Measurements from ENCODE around the gene SRSF12. TPM values are rescaled to one million over a fixed set of nuclear protein-coding genes. Genes with fewer than 3 reads are reported as not detected.
"Not testable (repeated sequence)": the region's sequence is repeated elsewhere in the genome, so short reads cannot be mapped to it uniquely, and the experiment has no call there.

SRSF12 gene
- total RNA-seq, 1 donor from 2014 or later = 1.5 TPM

DNA sequence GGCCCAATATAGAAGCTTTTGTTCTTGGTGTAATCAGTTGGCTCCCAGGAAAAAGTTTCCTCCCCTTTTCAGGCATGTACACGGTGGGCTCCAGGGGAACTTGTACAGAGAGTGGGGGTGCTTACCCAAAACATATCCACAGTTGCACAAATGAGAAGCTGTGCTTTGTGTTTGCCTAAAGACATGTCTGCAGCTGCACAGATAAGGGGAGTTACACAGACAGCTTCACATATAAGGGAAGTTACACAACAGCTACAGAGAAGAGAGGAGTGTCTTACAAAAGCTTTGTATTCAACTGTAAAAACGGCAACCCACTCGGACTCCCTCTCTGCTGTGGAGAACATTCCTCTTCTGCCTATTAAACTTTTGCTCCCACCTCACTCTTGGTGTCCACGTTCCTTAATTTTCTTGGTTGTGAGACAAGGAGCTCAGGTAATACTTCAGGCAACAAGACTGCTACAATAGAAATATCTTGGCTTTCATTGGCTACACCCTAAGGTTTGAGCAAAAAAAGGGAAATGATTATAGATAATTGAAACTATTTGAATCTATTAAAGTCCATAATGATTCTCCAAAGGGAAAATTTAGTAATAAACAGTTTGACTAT is 44.8 kb downstream of the SRSF12 start:
- no peak for DNase-seq (ENCODE audit: low spot score)

GRCh38 chr6:89071036-89071435 is 46.8 kb downstream of the SRSF12 start:
- DNase-seq (ENCODE audit: low spot score) = no peak

GRCh38 chr6:89069536-89070163 is 48.2 kb downstream of the SRSF12 start:
- DNase-seq (ENCODE audit: low spot score) = no peak

DNA sequence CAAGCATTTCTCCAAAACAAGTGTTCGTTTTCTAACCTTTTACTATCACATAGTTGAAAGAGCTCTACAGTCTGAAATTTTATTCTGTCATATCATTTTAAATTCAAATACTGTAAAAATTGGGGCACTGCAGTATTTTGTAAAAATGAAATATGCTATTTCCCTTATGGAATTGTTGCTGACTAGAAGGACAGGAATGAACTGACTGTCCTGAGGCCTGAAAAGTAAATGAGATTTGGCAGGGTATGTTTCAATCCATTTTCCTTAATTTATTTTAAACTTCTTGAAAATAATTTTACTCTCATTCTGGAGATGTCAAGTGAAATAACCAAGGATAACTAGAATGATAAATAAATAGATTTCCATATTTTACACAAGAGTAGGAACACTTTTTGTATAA is 49.2 kb downstream of the SRSF12 start:
- no peak for DNase-seq (ENCODE audit: low spot score)

GRCh38 chr6:89067796-89068195 is 50.1 kb downstream of the SRSF12 start:
- no peak for DNase-seq (ENCODE audit: low spot score)

DNA sequence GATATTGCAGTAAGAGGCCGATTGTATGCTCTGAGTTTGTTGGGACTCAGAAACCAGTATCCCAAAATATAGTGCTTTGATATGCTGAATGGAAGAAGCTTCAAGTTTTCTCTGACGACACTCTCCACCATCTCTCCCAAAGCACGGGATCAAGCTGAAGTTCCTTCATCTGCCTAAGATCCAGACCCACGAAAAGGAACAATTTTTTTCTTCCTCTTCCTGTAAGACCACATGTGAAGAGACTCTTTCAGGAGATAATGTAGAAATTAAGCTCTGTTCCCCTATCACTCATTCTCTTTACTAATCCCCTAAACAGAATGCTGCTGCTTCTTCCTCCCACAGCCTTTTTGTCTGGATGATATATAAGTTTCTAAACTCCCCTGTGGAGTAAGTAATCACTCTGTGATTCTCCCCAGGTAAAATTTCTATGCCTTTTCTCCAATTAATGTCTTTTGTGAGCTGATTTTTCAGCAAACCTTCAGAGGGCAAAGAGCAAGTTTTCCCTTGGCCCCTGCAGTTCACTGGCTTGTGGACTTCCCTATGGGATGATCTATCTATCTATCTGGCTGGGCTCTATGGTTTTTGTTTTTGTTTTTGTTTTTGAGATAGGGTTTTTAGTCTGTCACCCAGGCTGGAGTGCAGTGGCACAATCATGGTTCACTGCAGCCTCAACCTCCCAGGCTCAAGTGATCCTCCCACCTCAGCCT is 50.8 kb downstream of the SRSF12 start:
- DNase-seq (ENCODE audit: low spot score) = no peak

GRCh38 chr6:89066121-89066520 is 51.8 kb downstream of the SRSF12 start:
- DNase-seq (ENCODE audit: low spot score) = not testable (repeated sequence)

DNA sequence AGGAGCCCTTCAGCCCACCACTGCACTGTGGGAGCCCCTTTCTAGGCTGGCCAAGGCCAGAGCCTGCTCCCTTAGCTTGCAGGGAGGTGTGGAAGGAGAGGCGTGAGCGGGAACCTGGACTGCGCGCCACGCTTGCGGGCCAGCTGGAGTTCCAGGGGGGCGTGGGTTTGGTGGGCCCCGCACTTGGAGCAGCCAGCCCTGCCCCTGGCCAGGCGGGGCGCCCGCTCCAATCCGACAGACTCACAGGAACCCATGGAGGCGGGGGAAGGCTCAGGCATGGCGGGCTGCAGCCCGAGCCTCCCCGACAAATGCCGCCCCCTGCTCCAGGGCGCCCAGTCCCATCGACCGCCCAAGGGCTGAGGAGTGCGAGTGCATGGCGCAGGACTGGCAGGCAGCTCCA is 52.9 kb downstream of the SRSF12 start:
- DNase-seq (ENCODE audit: low spot score) = not testable (repeated sequence)

DNA sequence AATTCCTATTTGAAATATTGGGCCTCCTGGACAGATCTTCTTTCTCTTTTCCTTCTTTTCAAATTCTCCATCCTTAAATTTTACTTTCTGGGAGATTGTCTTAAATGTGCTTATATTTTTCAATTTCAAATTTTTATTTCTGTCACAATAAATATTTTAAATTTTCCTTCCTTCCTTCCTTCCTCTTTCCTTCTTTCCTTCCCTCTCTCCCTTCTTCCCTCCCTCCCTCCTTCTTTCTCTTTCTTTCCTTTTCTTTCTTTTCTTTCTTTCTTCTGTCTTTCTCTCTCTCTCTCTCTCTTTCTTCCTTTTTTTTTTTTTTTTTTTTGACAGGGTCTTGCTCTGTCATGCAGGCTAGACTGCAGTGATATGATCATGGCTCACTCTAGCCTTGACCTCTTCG is 54.0 kb downstream of the SRSF12 start:
- DNase-seq (ENCODE audit: low spot score) = no peak

GRCh38 chr6:89059227-89059626 is 58.6 kb downstream of the SRSF12 start:
- no peak for DNase-seq (ENCODE audit: low spot score)

DNA sequence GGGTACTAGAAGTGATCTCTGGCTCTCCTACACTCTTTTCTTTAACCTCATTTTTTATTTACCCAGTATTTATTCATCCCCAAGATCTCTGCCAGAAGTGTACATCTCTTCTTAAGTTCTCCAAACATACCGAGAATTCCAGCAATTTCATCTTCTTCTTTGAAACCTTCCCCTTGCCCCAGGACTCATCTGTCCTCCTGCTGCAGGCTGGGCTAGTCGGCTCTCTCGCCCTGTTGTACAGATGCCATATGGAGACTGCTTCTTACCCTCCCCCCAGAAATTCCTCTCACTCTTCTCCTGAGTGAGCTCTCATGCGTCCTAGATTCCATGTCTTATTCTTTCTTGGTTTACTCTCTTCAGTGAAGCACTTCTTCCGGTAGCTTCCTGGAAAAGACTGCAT is 59.2 kb downstream of the SRSF12 start:
- no peak for DNase-seq (ENCODE audit: low spot score)

DNA sequence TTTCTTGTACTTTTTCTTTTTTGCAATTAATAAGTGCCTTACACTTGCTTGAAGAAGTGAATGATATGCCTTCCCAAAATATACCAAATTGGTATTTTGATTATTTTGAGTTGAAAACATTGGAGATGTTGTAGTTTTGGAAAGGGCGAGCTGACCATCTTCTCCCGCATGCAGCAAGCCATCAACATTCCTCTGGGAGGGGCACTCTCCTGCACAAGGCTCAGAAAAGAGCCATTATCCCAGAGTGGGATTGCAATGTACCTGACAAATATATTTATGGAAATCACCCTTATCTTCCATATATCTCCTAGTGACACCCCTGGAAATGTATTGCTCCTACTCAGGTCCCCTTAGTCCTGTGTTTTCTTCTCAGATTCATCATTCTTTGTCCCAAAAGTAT is 60.1 kb downstream of the SRSF12 start:
- no peak for DNase-seq (ENCODE audit: low spot score)

DNA sequence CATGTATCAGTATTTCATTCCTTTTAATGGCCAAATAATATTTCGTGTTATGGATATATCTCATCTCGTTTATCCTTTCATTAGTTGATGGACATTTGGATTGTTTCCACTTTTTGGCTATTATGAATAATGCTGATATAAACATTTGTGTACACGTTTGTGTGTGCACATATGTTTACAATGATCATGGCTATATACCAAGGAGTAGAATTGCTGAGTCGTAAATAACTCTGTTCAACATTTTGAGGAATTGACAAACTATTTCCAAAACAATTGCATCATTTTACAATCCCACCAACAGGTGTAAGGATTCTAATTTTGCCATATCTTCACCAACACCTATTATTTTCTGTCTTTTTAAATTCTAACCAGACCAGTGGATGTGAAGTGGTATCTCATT is 63.7 kb downstream of the SRSF12 start:
- DNase-seq (ENCODE audit: low spot score) = no peak

GRCh38 chr6:89051676-89052075 is 66.2 kb downstream of the SRSF12 start:
- no peak for DNase-seq (ENCODE audit: low spot score)

DNA sequence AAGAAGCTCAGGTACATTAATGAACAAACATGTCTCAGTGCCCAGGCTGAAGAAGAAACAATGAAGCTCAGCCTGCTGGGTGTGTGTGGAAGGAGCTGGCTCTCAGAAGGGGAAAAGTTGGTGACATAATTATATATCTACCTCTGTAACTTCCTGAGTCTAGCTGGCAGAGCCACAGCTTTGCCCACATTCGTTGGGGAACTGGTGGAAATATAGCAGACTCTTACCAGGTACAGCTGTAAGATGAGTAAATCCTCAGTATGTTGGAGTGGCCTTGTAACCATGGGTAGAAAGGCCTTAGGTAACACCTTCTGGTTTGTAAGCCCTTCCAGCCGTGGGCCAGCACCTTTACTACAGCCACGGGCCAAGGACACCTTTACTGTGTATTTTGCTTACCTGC is 67.2 kb downstream of the SRSF12 start:
- DNase-seq (ENCODE audit: low spot score) = no peak

GRCh38 chr6:89050155-89050554 is 67.7 kb downstream of the SRSF12 start:
- DNase-seq (ENCODE audit: low spot score) = no peak

- no peak for DNase-seq (ENCODE audit: low spot score)
Observed at GRCh38 chr6:89048985-89049384, 68.9 kb downstream of the SRSF12 start.

GRCh38 chr6:89048288-89048923 is 69.5 kb downstream of the SRSF12 start:
- no peak for DNase-seq (ENCODE audit: low spot score)

DNA sequence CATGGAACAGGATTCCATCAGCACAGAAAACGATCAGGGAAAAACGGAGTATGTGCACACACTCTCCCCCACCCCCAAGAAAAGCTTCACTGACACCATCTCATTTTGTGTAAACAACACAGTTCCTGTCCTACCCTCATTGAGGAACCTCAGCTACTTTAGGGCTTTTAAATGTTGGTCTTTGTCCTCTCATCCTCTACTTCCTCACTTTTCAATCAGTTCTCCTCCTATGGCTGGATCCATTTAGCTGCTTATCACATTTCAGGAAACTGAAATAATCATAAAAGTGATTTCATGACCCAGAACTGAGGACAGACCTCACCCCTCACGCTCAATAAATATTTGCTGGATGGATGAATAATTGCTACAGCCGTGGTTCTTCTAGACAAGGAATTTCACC is 70.4 kb downstream of the SRSF12 start:
- no peak for DNase-seq (ENCODE audit: low spot score)

All from mesenteric fat pad (tissue), 1 donor.